ENCODE data around the gene LIMK1. TPM values are rescaled to one million over a fixed set of nuclear protein-coding genes. Genes with fewer than 3 reads are reported as not detected.

LIMK1 gene
- total and polyA plus RNA-seq, 2 of the 13 experiments (the other 11 are each of a cell fraction or from before 2014, with no cell fraction given), result 8.9 to 18.8 TPM

DNA sequence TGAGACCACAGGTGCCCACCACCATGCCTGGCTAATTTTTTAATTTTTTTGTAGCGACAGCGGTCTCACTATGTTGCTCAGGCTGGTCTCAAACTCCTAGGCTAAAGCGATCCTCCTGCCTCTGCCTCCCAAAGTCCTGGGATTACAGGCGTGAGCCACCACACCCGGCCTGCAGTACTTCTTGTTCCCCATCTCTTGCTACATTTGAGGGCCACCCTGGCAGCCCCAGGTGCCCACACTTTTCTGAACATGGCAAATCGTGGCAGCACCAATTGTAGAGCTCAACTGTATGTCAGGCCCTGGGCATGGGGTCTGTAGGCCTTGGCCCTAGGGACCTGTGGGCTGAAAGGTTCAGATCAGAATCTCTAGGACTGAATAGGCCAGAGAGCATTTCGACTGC lies 25.1 kb upstream of the LIMK1 start:
- TF ChIP-seq KMT2A (CRISPR knock-in tag; IDR thresholded peaks at IDR 0.05) (no peak), FOXC1 (CRISPR knock-in tag; IDR thresholded peaks at IDR 0.05; ENCODE audit: borderline replicate concordance) (no peak)
- TF ChIP-seq, protein P1, sequence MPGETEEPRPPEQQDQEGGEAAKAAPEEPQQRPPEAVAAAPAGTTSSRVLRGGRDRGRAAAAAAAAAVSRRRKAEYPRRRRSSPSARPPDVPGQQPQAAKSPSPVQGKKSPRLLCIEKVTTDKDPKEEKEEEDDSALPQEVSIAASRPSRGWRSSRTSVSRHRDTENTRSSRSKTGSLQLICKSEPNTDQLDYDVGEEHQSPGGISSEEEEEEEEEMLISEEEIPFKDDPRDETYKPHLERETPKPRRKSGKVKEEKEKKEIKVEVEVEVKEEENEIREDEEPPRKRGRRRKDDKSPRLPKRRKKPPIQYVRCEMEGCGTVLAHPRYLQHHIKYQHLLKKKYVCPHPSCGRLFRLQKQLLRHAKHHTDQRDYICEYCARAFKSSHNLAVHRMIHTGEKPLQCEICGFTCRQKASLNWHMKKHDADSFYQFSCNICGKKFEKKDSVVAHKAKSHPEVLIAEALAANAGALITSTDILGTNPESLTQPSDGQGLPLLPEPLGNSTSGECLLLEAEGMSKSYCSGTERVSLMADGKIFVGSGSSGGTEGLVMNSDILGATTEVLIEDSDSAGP (CRISPR knock-in tag; IDR thresholded peaks at IDR 0.05; ENCODE audit: borderline replicate concordance), result no peak
- H3K79me2 ChIP-seq (ENCODE audit: insufficient read depth, low read length), result no peaks in the 10 kb centered on the region
- no peak for ATAC-seq
- no TSS peak for BruUV-seq (replicated peaks)
- H3K4me1 ChIP-seq (ENCODE audit: insufficient read depth, low read length), result peaks cover 43% of the 10 kb centered on the region
- H3K9me3 ChIP-seq (ENCODE audit: low read length), result no peaks in the 10 kb centered on the region
- intact Hi-C loops (cut with micrococcal nuclease; ENCODE audit: unreplicated experiment), result no loop called here
- no peak overlapping the region for H3K9ac ChIP-seq (ENCODE audit: insufficient read depth, low read depth, low read length)
- H3K4me3 ChIP-seq (replicated peaks in 1 of 3; ENCODE audit: insufficient read depth in 1 of 3, low read depth in 2 of 3, low read length in 3 of 3), result no peak overlapping the region
- DNase-seq (ENCODE audit: low spot score), result no peak
- no peak overlapping the region for H3K4me2 ChIP-seq (ENCODE audit: low read depth, low read length)
- in situ Hi-C loops (cut with HindIII; ENCODE audit: extremely low pct_ligation_motif_present, low pct_unique_long_range_greater_than_20kb), result no loop called here
- H3K27me3 ChIP-seq (ENCODE audit: control insufficient read depth in 1 of 2, insufficient read depth in 2 of 2, low read length in 2 of 2), result peaks cover 6 to 22% of the 10 kb centered on the region in 2 experiments; a peak in 4 of 5 replicates
- H3K36me3 ChIP-seq (replicated peaks in 1 of 2; ENCODE audit: control insufficient read depth in 1 of 2, insufficient read depth in 2 of 2, low read length in 2 of 2), result no peaks in the 10 kb centered on the region
- ChIA-PET POLR2A (no interaction called here), CTCF (ENCODE audit: low intra/inter-chr PET ratio, low total read pairs) (no interaction called here)
- H3K27ac ChIP-seq (ENCODE audit: extremely low read length, insufficient read depth, low read length), result no peak overlapping the region
- FAIRE-seq, result no peak
- H4K20me1 ChIP-seq (ENCODE audit: insufficient read depth, low read length), result no peaks in the 10 kb centered on the region
- H2AFZ ChIP-seq (ENCODE audit: low read length), result no peak overlapping the region
- WGBS (ENCODE audit: low lambda C conversion rate), result 46% methylated on average over 7 of the region's 7 CpGs

DNA sequence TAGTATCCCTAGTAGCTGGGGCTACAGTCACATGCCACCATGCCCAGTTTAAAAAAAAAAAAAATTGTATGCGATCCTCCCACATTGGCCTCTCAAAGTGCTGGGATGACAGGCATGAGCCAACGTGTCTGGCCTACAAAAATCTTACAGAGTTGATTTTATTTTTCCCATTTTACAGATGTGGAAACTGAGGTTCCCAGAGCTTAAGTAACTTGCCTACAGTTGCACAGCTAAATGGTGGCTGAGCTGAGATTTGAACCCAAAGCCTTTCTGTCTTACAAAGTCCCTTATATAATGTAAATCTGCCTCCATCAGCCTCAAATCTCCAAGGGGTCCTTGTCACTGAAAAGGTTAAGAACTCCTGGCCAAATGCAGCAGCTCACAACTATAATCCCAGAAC lies 24.6 kb upstream of the LIMK1 start:
- Histone ChIP-seq H3K27me3 (ENCODE audit: control insufficient read depth in 1 of 2, insufficient read depth in 2 of 2, low read length in 2 of 2) (peaks cover 6 to 22% of the 10 kb centered on the region in 2 experiments; a peak in 4 of 5 replicates), H4K20me1 (ENCODE audit: insufficient read depth, low read length) (no peaks in the 10 kb centered on the region), H3K36me3 (replicated peaks in 1 of 2; ENCODE audit: control insufficient read depth in 1 of 2, insufficient read depth in 2 of 2, low read length in 2 of 2) (no peaks in the 10 kb centered on the region), H2AFZ (ENCODE audit: low read length) (no peak overlapping the region), H3K9ac (ENCODE audit: insufficient read depth, low read depth, low read length) (no peak overlapping the region), H3K4me2 (ENCODE audit: low read depth, low read length) (no peak overlapping the region), H3K79me2 (ENCODE audit: insufficient read depth, low read length) (no peaks in the 10 kb centered on the region), H3K27ac (ENCODE audit: extremely low read length, insufficient read depth, low read length) (no peak overlapping the region), H3K4me3 (replicated peaks in 1 of 3; ENCODE audit: insufficient read depth in 1 of 3, low read depth in 2 of 3, low read length in 3 of 3) (no peak overlapping the region), H3K9me3 (ENCODE audit: low read length) (no peaks in the 10 kb centered on the region), H3K4me1 (ENCODE audit: insufficient read depth, low read length) (peaks cover 46% of the 10 kb centered on the region)
- FAIRE-seq (no peak), DNase-seq (ENCODE audit: low spot score) (no peak), ATAC-seq (no peak)
- ChIA-PET POLR2A (no interaction called here), CTCF (ENCODE audit: low intra/inter-chr PET ratio, low total read pairs) (no interaction called here)
- in situ Hi-C loops (cut with HindIII; ENCODE audit: extremely low pct_ligation_motif_present, low pct_unique_long_range_greater_than_20kb), result no loop called here
- WGBS (ENCODE audit: low lambda C conversion rate), result 28% methylated on average over 2 of the region's 2 CpGs
- TF ChIP-seq GLI4 (CRISPR knock-in tag; IDR thresholded peaks at IDR 0.05; ENCODE audit: borderline replicate concordance), result no peak
- TF ChIP-seq PHB2 (IDR thresholded peaks at IDR 0.05; ENCODE audit: partially characterized antibody), result no peak
- TF ChIP-seq, protein P1 (CRISPR knock-in tag; IDR thresholded peaks at IDR 0.05; ENCODE audit: borderline replicate concordance), result no peak
- TF ChIP-seq ZNF629 (CRISPR knock-in tag; conservative IDR thresholded peaks at IDR 0.05), result peak; percentile 59; the same call in 1 of the 2 replicates
- no peak for TF ChIP-seq PREB (CRISPR knock-in tag; IDR thresholded peaks at IDR 0.05)
- no peak for TF ChIP-seq GFI1 (CRISPR knock-in tag; IDR thresholded peaks at IDR 0.05; ENCODE audit: borderline replicate concordance)
- BruUV-seq (replicated peaks), result no TSS peak
- intact Hi-C loops (cut with micrococcal nuclease; ENCODE audit: unreplicated experiment), result no loop called here

Data from HepG2 (cell line).